Heart left ventricle (tissue), 13 donors: ENCODE measurements around the gene SAP30L.

Source experiments
- POLR2A ChIP-seq, 2 donors: fragments of 450-650 bp; IDR thresholded peaks; one replicate each; pipeline ENCODE4 v1.6.1; 2017; ENCODE audit warnings: antibody characterized with exemption in 2 of 2, mild to moderate bottlenecking in 2 of 2, moderate library complexity in 2 of 2
- TF ChIP-seq, protein P1 (sequence below), 12 donors: fragments of 200-600 bp; sonication (generic) in 4 of 12; IDR thresholded peaks; one replicate each; pipeline versions ENCODE4 v1.5.0 to v1.8.0; 2018 to 2022; ENCODE audit warnings: antibody characterized with exemption in 12 of 12, mild to moderate bottlenecking in 5 of 12
- donor health status: ischemic (EF 13 %, LVEDD 7.1; RV severe dilation, severe dysfunction).
- donor health status: DM: no; HTN: yes; CAD: no.
- donor health status: DM: no; HTN: no; CAD: no.
- donor health status: ischemic (EF 25% LVEDD 6.9; RV normal size, moderate dysfunction).
- donor health status: ischemic (EF 25% LVEDD 5.7; RV mildly dilated, moderate dysfunction).
- donor health status: ischemic (EF 35%, LVEDD 5.7; RV mildly dilated, moderate dysfunction).
- donor health status: nonischemic (EF 11% LVEDD 7.7; RV severe dilation, severe dysfunction).
- donor health status: DM: yes; HTN: yes; CAD: no.
- donor health status: PGD.
- donor health status: ischemic (EF 29% LVEDD 5.4; RV normal size, mild dysfunction).
- donor health status: nonischemic (EF 23%, LVEDD 6.1; RV moderate dilation, normal function).

DNA sequence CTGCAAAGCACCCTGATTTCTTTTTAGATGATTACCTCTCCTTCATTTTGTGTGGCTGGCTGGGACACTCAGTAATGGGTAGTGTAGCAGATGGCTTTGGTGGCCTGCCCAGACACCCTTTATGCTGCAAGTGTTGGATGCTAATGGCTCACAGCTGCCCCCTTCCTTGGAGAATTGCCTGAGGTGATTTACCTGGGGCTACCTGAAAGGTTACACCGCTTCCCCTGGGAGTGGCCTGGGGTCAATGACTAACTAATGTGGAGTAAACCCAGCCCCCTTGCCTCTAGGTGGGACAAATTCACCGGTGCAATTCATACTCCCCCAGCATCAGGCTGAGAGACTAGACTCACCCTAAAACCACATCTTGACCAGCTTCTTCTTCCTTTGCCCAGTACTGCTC is 55.8 kb downstream of the SAP30L start:
- TF ChIP-seq, protein P1, sequence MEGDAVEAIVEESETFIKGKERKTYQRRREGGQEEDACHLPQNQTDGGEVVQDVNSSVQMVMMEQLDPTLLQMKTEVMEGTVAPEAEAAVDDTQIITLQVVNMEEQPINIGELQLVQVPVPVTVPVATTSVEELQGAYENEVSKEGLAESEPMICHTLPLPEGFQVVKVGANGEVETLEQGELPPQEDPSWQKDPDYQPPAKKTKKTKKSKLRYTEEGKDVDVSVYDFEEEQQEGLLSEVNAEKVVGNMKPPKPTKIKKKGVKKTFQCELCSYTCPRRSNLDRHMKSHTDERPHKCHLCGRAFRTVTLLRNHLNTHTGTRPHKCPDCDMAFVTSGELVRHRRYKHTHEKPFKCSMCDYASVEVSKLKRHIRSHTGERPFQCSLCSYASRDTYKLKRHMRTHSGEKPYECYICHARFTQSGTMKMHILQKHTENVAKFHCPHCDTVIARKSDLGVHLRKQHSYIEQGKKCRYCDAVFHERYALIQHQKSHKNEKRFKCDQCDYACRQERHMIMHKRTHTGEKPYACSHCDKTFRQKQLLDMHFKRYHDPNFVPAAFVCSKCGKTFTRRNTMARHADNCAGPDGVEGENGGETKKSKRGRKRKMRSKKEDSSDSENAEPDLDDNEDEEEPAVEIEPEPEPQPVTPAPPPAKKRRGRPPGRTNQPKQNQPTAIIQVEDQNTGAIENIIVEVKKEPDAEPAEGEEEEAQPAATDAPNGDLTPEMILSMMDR (IDR thresholded peaks at IDR 0.05), result no peak
- TF ChIP-seq POLR2A (IDR thresholded peaks at IDR 0.05), result no peak
